HepG2 (cell line): ENCODE results near the gene CEMP1. TPM values are rescaled to one million over a fixed set of nuclear protein-coding genes. Genes with fewer than 3 reads are reported as not detected.

Source experiments
- ATAC-seq: fragments of 200-7000 bp; cut with Tn5 transposase; 3 replicates; pipeline ENCODE4 v1.9.1; 2020; ENCODE audit warnings: mild to moderate bottlenecking, moderate library complexity
- BruUV-seq: library from RNA; stranded (reverse); fragments of 400-500 nt; replicated peaks from 2 replicates; lab custom pipeline; 2021; lab: Mats Ljungman, UMichigan
- CTCF ChIA-PET: fragments of 300-600 bp; formaldehyde crosslinking; extraction: SDS; loops from one replicate; lab custom pipeline; 2021; ENCODE audit warnings: low total read pairs, inconsistent platforms, low intra/inter-chr PET ratio; lab: Yijun Ruan, JAX
- POLR2A ChIA-PET: fragments of 350-600 bp; sonication (Branson Sonifier 250); formaldehyde crosslinking; loops from one replicate; lab custom pipeline; 2020; ENCODE audit warnings: antibody characterized with exemption, inconsistent platforms; lab: Yijun Ruan, JAX
- DNase-seq: peaks from one replicate; pipeline ENCODE4 v3.0.0-alpha.2; 2015; ENCODE audit warnings: low spot score
- FAIRE-seq: peaks from 3 replicates; lab custom pipeline; 2011; peaks lifted over from hg19 to GRCh38; lab: Jason Lieb, UNC
- H2AFZ ChIP-seq: one replicate; pipeline ENCODE4 v1.6.1; 2011; ENCODE audit warnings: low read length, inconsistent platforms
- H3K27ac ChIP-seq: fragments of 300-600 bp; 3 replicates; pipeline ENCODE4 v1.8.0; 2011; ENCODE audit warnings: mixed run types, mild to moderate bottlenecking, mixed read lengths, low read length, inconsistent platforms; ENCODE audit not compliant: insufficient read depth; ENCODE audit errors: extremely low read length
- H3K27me3 ChIP-seq, 2 experiments: fragments of 200-600 bp in 1 of 2; 2 replicates in 1 of 2; 3 replicates in 1 of 2; pipeline versions ENCODE4 v1.6.0 to v1.8.0; 2011; ENCODE audit warnings: low read length in 2 of 2, mild to moderate bottlenecking in 2 of 2, moderate library complexity in 2 of 2, inconsistent platforms in 1 of 2; ENCODE audit not compliant: insufficient read depth in 2 of 2, control insufficient read depth in 1 of 2
- H3K36me3 ChIP-seq, 2 experiments: fragments of 200-600 bp in 1 of 2; replicated peaks in 1 of 2; 2 replicates in 1 of 2; 3 replicates in 1 of 2; pipeline versions ENCODE4 v1.5.1 to v1.8.0; 2011; ENCODE audit warnings: low read length in 2 of 2, inconsistent platforms in 1 of 2; ENCODE audit not compliant: insufficient read depth in 2 of 2, control insufficient read depth in 1 of 2
- H3K4me1 ChIP-seq: 2 replicates; pipeline ENCODE4 v1.5.1; 2012; ENCODE audit warnings: low read length, inconsistent platforms; ENCODE audit not compliant: insufficient read depth
- H3K4me2 ChIP-seq: 2 replicates; pipeline ENCODE4 v1.6.0; 2011; ENCODE audit warnings: low read depth, low read length, inconsistent platforms
- H3K4me3 ChIP-seq, 3 experiments: fragments of 200-600 bp in 1 of 3; sonication (generic), shearing (Covaris generic) in 1 of 3; replicated peaks in 1 of 3; 2 replicates each; pipeline ENCODE4 v1.5.1; 2011 to 2016; ENCODE audit warnings: low read length in 3 of 3, inconsistent platforms in 2 of 3, low read depth in 2 of 3, mild to moderate bottlenecking in 2 of 3, control low read depth in 1 of 3, mixed read lengths in 1 of 3; ENCODE audit not compliant: insufficient read depth in 1 of 3
- H3K79me2 ChIP-seq: one replicate; pipeline ENCODE4 v1.6.1; 2011; ENCODE audit warnings: low read length, inconsistent platforms; ENCODE audit not compliant: insufficient read depth
- H3K9ac ChIP-seq: 2 replicates; pipeline ENCODE4 v1.6.0; 2011; ENCODE audit warnings: mild to moderate bottlenecking, low read depth, low read length, inconsistent platforms; ENCODE audit not compliant: insufficient read depth
- H3K9me3 ChIP-seq: 2 replicates; pipeline ENCODE4 v1.5.1; 2012; ENCODE audit warnings: mild to moderate bottlenecking, low read length
- H4K20me1 ChIP-seq: 2 replicates; pipeline ENCODE4 v1.6.0; 2011; ENCODE audit warnings: inconsistent platforms, mild to moderate bottlenecking, low read length, moderate library complexity; ENCODE audit not compliant: insufficient read depth
- AGO2 ChIP-seq: fragments of 200-400 bp; formaldehyde crosslinking; optimal IDR thresholded peaks from 2 replicates; pipeline ENCODE3; 2017; ENCODE audit warnings: mild to moderate bottlenecking, low read depth, low read length, moderate library complexity
- FLYWCH1 ChIP-seq: sonication (generic); formaldehyde crosslinking; IDR thresholded peaks from 2 replicates; pipeline ENCODE4 v1.8.1; 2023; ENCODE audit warnings: mild to moderate bottlenecking, missing genetic modification reagents
- GATAD2A ChIP-seq: IDR thresholded peaks from 2 replicates; pipeline ENCODE4 v1.6.1; 2016
- KDM1A ChIP-seq: IDR thresholded peaks from 2 replicates; pipeline ENCODE4 v1.6.1; 2016; ENCODE audit warnings: missing compliant biosample characterization
- ZKSCAN5 ChIP-seq: sonication (generic); formaldehyde crosslinking; IDR thresholded peaks from 2 replicates; pipeline ENCODE4 v1.5.1; 2020; ENCODE audit warnings: mild to moderate bottlenecking, missing genetic modification reagents
- ZNF160 ChIP-seq: sonication (generic); formaldehyde crosslinking; IDR thresholded peaks from 2 replicates; pipeline ENCODE4 v1.8.0; 2022; ENCODE audit warnings: mild to moderate bottlenecking, inconsistent platforms, missing genetic modification reagents
- ZNF331 ChIP-seq: sonication (generic); formaldehyde crosslinking; IDR thresholded peaks from 2 replicates; pipeline ENCODE4 v1.4.0; 2020; ENCODE audit warnings: missing genetic modification reagents
- ZNF337 ChIP-seq: sonication (generic); formaldehyde crosslinking; IDR thresholded peaks from 2 replicates; pipeline ENCODE4 v1.5.1; 2020; ENCODE audit warnings: missing genetic modification reagents, low read depth, mild to moderate bottlenecking, borderline replicate concordance
- ZNF644 ChIP-seq: IDR thresholded peaks from 2 replicates; pipeline ENCODE4 v1.6.1; 2016; ENCODE audit warnings: low read depth
- WGBS: methylation state at CpG from one replicate; pipeline ENCODE4 v1.1.6; 2017; ENCODE audit warnings: low lambda C conversion rate; 5-methylcytosine and 5-hydroxymethylcytosine counted together
- in situ Hi-C: cut with HindIII; loops from 2 replicates; pipeline ENCODE4 v1.10.0; 2017; ENCODE audit warnings: low pct_unique_long_range_greater_than_20kb; ENCODE audit not compliant: extremely low pct_ligation_motif_present
- intact Hi-C: fragments of 100-400 bp; cut with micrococcal nuclease; formaldehyde crosslinking; loops from one replicate; pipeline ENCODE4 v1.10.0; 2022; ENCODE audit not compliant: unreplicated experiment
- polyA plus RNA-seq, 8 experiments: library from polyadenylated mRNA; depleted of rRNA in 3 of 8; stranded (reverse) in 7 of 8; unstranded in 1 of 8; fragments of >200 nt; fragmentation: Illumina TruSeq in 4 of 8; extraction: Trizol in 4 of 8; gene quantifications; 2 replicates each; pipeline versions ENCODE4 v1.2.1 to v1.2.3, GENCODE V29; 2011 to 2016; ENCODE audit warnings: low read depth in 4 of 8, missing spikeins in 1 of 8, mixed read lengths in 1 of 8; ENCODE audit not compliant: insufficient read depth in 1 of 8
- total RNA-seq, 5 experiments: library from RNA; depleted of rRNA; stranded (reverse); fragments of >200 nt; fragmentation: Illumina TruSeq; extraction: Trizol; gene quantifications; 2 replicates each; pipeline ENCODE4 v1.2.3, GENCODE V29; 2016; ENCODE audit warnings: low read depth in 1 of 5
- TF ChIP-seq, protein P1 (sequence below): sonication (generic); formaldehyde crosslinking; IDR thresholded peaks from 2 replicates; pipeline ENCODE4 v1.8.1; 2022; ENCODE audit warnings: low read depth, mild to moderate bottlenecking, missing genetic modification reagents
- TF ChIP-seq, protein P2 (sequence below): IDR thresholded peaks from 2 replicates; pipeline ENCODE4 v1.6.1; 2016; ENCODE audit warnings: low read depth, borderline replicate concordance
- TF ChIP-seq, protein P3 (sequence below): IDR thresholded peaks from 2 replicates; pipeline ENCODE4 v1.6.1; 2016; ENCODE audit warnings: low read depth, missing genetic modification reagents, missing compliant biosample characterization

CEMP1 gene
- total and polyA plus RNA-seq, 2 of the 13 experiments (the other 11 are each of a cell fraction or from before 2014, with no cell fraction given) = not detected

DNA sequence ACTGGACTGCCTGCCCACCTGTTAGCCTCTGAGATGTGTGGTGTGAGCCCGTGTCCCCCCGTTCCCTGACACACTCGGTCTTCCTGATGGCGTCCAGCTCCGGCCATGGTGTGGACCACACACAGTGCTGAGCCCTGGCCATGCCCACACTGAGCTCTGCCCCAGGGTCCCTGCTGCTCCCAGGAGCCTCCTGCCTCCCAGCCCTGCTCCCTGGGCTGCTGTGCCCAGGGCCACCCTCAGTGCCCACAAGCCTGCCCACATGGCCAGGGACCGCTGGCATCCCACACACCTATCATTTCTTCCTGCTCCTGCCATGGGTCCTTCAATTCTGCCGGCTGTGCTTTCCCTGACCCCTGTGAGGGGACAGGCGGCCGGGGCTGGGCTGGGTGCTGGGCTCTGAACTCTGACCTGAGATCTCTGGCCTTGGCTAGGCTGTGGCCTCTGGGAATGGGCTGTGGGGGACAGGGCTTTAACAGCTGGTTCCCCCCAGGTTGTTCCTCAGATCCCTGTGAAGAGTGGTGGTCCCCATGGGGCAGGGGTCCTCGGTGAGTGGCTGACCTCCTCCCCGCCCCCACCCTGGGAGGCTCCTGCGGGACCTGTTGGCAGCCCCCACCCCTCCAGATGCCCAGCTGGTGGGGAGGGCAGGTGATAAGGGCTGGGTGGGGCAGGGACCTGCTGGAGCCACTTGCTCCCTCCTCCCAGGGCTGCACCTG, 4.0 kb downstream of the CEMP1 start (continued):
- TF ChIP-seq, protein P1, sequence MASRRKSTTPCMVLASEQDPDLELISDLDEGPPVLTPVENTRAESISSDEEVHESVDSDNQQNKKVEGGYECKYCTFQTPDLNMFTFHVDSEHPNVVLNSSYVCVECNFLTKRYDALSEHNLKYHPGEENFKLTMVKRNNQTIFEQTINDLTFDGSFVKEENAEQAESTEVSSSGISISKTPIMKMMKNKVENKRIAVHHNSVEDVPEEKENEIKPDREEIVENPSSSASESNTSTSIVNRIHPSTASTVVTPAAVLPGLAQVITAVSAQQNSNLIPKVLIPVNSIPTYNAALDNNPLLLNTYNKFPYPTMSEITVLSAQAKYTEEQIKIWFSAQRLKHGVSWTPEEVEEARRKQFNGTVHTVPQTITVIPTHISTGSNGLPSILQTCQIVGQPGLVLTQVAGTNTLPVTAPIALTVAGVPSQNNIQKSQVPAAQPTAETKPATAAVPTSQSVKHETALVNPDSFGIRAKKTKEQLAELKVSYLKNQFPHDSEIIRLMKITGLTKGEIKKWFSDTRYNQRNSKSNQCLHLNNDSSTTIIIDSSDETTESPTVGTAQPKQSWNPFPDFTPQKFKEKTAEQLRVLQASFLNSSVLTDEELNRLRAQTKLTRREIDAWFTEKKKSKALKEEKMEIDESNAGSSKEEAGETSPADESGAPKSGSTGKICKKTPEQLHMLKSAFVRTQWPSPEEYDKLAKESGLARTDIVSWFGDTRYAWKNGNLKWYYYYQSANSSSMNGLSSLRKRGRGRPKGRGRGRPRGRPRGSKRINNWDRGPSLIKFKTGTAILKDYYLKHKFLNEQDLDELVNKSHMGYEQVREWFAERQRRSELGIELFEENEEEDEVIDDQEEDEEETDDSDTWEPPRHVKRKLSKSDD = 0 out of 2 replicates have a peak, but pooled peaks have one; percentile 41
- TF ChIP-seq ZKSCAN5 = no peak

DNA sequence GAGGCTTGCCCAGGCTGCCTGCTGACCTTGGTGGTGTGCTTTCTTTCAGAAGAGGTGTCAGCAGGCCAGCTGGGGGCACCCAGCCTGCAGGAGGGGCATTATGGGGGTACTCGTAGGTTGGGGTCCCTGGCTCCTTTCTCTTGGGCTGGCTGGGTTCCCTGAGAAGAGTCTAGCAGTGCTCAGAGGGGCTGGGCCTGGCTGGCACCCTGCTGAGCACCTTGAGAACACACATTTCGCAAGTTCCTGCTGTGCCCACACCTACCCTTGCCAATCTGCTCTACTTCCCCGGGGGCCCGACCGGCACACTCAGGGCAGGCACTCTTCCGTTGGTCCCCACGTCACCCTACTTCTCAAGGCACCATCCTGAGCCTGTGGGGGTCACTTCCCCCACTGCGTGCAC, 5.1 kb downstream of the CEMP1 start:
- no peaks in the 10 kb centered on the region for H3K27me3 ChIP-seq
- intact Hi-C loops = no loop called here
- peak overlapping the region; percentile 49; the same call in 1 of the 2 replicates for H3K9ac ChIP-seq
- H3K79me2 ChIP-seq = peaks cover 35% of the 10 kb centered on the region
- H3K4me3 ChIP-seq = peak overlapping the region in 1 of 3 experiments; percentile 40; a peak in 2 of 6 replicates
- in situ Hi-C loops = no loop called here
- peak overlapping the region; percentile 66 for H3K4me2 ChIP-seq
- DNase-seq (no peak), ATAC-seq (no peak), FAIRE-seq (no peak)
- peaks cover 14 to 46% of the 10 kb centered on the region in 2 experiments for H3K36me3 ChIP-seq
- peak overlapping the region; percentile 67 for H3K27ac ChIP-seq
- ChIA-PET CTCF (no interaction called here), POLR2A (no interaction called here)
- BruUV-seq = no TSS peak
- no peaks in the 10 kb centered on the region for H3K9me3 ChIP-seq
- no peaks in the 10 kb centered on the region for H4K20me1 ChIP-seq
- H3K4me1 ChIP-seq = peaks cover 70% of the 10 kb centered on the region
- 96% methylated on average over 7 of the region's 8 CpGs for WGBS
- no peak overlapping the region for H2AFZ ChIP-seq
- no peak for TF ChIP-seq FLYWCH1 (CRISPR knock-in tag)
- no peak for TF ChIP-seq ZNF160 (CRISPR knock-in tag)
- no peak for TF ChIP-seq ZNF331
- no peak for TF ChIP-seq ZNF337 (CRISPR knock-in tag)
- no peak for TF ChIP-seq GATAD2A (CRISPR knock-in tag)
- no peak for TF ChIP-seq KDM1A
- TF ChIP-seq, protein P2, sequence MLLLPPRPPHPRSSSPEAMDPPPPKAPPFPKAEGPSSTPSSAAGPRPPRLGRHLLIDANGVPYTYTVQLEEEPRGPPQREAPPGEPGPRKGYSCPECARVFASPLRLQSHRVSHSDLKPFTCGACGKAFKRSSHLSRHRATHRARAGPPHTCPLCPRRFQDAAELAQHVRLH (CRISPR knock-in tag) = no peak
- peak; percentile 49 for TF ChIP-seq AGO2
- TF ChIP-seq, protein P3, sequence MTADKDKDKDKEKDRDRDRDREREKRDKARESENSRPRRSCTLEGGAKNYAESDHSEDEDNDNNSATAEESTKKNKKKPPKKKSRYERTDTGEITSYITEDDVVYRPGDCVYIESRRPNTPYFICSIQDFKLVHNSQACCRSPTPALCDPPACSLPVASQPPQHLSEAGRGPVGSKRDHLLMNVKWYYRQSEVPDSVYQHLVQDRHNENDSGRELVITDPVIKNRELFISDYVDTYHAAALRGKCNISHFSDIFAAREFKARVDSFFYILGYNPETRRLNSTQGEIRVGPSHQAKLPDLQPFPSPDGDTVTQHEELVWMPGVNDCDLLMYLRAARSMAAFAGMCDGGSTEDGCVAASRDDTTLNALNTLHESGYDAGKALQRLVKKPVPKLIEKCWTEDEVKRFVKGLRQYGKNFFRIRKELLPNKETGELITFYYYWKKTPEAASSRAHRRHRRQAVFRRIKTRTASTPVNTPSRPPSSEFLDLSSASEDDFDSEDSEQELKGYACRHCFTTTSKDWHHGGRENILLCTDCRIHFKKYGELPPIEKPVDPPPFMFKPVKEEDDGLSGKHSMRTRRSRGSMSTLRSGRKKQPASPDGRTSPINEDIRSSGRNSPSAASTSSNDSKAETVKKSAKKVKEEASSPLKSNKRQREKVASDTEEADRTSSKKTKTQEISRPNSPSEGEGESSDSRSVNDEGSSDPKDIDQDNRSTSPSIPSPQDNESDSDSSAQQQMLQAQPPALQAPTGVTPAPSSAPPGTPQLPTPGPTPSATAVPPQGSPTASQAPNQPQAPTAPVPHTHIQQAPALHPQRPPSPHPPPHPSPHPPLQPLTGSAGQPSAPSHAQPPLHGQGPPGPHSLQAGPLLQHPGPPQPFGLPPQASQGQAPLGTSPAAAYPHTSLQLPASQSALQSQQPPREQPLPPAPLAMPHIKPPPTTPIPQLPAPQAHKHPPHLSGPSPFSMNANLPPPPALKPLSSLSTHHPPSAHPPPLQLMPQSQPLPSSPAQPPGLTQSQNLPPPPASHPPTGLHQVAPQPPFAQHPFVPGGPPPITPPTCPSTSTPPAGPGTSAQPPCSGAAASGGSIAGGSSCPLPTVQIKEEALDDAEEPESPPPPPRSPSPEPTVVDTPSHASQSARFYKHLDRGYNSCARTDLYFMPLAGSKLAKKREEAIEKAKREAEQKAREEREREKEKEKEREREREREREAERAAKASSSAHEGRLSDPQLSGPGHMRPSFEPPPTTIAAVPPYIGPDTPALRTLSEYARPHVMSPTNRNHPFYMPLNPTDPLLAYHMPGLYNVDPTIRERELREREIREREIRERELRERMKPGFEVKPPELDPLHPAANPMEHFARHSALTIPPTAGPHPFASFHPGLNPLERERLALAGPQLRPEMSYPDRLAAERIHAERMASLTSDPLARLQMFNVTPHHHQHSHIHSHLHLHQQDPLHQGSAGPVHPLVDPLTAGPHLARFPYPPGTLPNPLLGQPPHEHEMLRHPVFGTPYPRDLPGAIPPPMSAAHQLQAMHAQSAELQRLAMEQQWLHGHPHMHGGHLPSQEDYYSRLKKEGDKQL = no peak
- TF ChIP-seq ZNF644 = no peak
